GM12864 (cell line): ENCODE data around the gene FBXO17.
"Not testable (repeated sequence)": the region's sequence is repeated elsewhere in the genome, so short reads cannot be mapped to it uniquely, and the experiment has no call there.

Experiments used
- DNase-seq: peaks from one replicate; pipeline ENCODE4 v3.0.0-alpha.2; 2011; ENCODE audit warnings: low read depth
- H3K4me3 ChIP-seq: 2 replicates; pipeline ENCODE4 v1.5.1; 2011; ENCODE audit warnings: mild to moderate bottlenecking, low read depth, low read length, control low read depth
- TF ChIP-seq, protein P1 (sequence below): IDR thresholded peaks from 2 replicates; pipeline ENCODE4 v1.5.1; 2011; ENCODE audit warnings: low read depth, mild to moderate bottlenecking, moderate library complexity, low read length, control low read depth, inconsistent platforms; ENCODE audit errors: missing control alignments

Gene FBXO17

DNA sequence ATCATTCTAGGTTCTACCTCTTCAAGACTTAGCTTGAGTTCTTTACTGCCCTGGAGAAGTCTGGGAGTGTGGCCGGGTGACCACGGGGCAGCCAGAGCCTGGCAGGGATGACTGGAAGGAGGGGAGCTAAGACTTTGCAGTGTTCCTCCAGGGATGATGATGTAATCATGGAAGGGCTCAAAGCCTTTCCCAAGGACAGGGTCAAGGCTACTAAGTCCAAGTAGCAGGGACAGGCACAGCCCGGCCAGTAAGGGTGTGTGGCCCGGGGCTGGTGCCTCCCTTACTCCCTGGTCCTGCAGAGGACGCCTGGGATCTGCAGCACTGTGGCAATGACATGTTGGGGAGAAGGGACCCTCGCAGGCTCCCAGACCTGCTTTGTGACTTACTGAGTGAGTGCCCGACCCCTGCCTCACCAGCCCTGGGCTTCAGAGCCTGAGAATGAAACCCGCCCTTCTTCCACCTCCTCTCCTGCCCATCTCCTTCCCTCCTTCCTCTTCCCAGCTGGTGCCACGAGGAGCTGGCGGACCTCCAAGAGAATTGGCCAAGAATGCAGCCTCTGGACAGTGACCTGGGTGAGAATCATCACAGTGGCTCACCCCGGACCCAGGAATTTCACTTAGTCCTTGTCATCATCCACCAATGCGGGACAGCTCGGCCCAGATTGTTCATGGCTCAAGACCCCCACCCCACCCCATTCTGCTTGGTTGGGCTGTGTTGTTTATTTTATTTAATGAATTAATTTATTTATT, 15.6 kb upstream of the FBXO17 start:
- DNase-seq: no peak

DNA sequence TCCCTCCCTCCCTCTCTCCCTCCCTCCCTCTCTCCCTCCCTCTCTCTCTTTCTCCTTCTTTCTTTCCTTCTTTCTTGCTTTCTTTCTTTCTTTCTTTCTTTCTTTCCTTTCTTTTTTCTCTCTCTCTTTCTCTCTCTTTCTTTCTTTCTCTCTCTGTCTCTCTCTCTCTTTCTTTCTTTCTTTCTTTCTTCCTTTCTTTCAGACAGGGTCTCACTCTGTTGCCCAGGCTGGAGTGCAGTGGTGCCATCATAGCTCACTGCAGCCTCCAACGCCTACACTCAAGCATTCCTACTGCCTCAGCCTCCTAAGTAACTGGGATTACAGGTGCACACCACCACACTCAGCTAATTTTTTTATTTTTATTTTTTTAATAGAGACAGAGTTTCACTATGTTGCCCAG, 14.1 kb upstream of the FBXO17 start:
- H3K4me3 ChIP-seq, DNase-seq: not testable (repeated sequence)

More for the DNA sequence above, 15.6 kb upstream of the FBXO17 start:
- H3K4me3 ChIP-seq: no peak overlapping the region
- TF ChIP-seq, protein P1, sequence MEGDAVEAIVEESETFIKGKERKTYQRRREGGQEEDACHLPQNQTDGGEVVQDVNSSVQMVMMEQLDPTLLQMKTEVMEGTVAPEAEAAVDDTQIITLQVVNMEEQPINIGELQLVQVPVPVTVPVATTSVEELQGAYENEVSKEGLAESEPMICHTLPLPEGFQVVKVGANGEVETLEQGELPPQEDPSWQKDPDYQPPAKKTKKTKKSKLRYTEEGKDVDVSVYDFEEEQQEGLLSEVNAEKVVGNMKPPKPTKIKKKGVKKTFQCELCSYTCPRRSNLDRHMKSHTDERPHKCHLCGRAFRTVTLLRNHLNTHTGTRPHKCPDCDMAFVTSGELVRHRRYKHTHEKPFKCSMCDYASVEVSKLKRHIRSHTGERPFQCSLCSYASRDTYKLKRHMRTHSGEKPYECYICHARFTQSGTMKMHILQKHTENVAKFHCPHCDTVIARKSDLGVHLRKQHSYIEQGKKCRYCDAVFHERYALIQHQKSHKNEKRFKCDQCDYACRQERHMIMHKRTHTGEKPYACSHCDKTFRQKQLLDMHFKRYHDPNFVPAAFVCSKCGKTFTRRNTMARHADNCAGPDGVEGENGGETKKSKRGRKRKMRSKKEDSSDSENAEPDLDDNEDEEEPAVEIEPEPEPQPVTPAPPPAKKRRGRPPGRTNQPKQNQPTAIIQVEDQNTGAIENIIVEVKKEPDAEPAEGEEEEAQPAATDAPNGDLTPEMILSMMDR: no peak

DNA sequence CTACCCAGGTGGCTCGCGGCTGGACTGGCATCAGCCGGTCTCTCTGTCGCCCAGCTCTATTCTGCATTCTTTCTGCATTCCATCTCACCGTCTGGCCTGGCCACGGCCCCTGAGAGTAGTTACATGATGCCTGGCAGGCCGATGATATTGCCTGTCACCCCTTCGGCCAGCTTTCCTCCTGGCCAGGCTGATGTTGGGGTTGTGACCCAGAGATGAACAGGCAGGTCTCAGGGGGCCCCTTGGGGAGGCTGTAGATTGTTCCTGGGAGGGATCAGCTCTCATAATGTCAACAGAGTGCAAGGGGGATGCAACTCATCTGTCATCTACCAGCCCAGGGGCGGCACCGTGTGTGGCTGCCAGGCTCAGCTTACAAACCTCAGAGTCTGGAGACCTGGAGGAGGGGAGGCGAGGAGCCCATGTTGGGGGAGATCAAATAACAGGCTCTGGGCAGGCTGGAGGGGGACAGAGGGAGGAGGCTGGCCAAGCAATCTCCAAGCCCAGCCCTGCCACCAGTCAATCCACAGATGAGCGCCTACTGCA, 13.6 kb upstream of the FBXO17 start:
- TF ChIP-seq, protein P1: no peak
- no peak overlapping the region for H3K4me3 ChIP-seq
- no peak for DNase-seq

DNA sequence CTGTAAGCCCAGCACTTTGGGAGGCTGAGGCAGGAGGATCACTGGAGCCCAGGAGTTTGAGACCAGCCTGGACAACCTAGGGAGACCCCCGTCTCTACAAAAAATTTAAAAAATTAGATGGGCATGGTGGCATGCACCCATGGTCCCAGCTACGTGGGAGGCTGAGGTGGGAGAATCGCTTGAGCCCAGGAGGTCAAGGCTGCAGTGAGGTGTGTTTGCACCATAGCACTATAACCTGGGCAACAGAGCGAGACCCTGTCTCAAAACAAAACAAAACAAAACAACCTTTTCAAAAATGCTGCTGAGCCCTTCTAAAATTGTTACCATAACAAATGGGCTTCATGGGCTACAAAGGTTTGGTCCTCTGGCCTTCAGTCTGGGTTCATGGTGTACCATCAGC, 13.1 kb upstream of the FBXO17 start:
- H3K4me3 ChIP-seq, DNase-seq: not testable (repeated sequence)

DNA sequence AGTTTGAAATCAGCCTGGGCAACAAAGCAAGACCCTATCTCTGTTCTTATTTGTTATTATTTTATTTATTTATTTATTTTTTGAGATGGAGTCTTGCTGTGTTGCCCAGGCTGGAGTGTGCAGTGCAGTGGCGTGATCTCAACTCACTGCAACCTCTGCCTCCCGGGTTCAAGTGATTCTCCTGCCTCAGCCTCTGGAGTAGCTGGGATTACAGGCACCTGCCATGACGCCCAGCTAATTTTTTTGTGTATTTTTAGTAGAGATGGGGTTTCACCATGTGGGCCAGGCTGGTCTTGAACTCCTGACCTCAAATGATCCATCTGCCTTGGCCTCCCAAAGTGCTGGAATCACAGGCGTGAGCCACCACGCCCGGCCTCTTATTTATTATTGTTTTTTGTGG, 12.2 kb upstream of the FBXO17 start:
- H3K4me3 ChIP-seq, DNase-seq: not testable (repeated sequence)

DNA sequence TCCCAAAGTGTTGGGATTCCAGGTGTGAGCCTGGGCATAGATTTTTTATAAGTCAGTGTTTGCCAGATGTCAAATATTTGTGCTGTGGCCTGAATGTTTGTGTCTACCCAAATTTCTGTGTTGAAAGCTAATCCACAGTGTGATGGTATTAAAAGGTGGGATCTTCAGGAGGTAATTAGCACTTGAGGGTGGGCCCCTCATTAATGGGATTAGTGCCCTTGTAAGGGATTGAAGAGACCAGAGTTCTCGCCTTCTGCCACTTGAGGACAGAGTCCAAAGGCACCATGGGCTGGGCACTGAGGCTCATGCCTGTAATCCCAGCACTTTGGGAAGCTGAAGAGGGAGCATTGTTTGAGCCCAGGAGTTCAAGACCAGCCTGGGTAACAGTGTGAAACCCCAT, 9.7 kb upstream of the FBXO17 start:
- no peak overlapping the region for H3K4me3 ChIP-seq
- TF ChIP-seq, protein P1: no peak
- DNase-seq: no peak

DNA sequence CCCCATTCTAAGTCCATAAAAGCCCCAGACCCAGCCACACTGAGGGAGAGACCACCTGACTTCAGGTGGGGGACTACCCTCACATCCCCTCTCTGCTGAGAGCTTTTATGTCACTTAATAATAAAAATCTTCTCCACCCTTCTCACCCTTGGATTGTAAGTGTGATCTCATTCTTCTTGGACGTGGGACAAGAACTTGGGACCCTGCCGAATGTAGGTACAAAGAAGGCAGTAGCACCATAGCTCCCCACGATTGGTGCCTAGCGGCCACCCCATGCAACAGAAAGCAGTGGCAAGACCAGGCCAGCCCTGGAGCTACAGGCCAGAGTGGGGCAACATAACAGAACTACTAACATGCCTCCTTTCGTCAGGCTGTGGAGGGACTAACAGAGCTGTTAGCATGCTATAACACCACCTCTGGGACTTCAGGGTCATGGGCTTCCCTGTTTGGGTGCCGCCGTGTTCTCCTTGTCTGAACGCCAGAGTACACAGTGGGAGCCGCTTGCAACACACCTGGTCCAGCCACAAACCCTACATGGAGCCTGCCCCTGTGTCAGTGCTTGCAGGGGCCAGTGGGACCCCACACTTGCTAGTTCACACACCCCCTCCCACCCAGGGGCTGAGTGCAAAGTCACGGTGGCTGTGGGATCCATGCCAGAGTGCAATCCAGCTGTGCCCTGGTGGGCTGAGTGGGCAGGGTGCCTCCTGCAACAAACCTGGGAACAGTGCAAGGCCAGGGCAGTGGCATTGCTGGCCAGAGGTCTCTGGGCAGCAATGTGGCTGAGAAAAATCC, 5.2 kb upstream of the FBXO17 start:
- DNase-seq: no peak
- TF ChIP-seq, protein P1: no peak
- no peak overlapping the region for H3K4me3 ChIP-seq

DNA sequence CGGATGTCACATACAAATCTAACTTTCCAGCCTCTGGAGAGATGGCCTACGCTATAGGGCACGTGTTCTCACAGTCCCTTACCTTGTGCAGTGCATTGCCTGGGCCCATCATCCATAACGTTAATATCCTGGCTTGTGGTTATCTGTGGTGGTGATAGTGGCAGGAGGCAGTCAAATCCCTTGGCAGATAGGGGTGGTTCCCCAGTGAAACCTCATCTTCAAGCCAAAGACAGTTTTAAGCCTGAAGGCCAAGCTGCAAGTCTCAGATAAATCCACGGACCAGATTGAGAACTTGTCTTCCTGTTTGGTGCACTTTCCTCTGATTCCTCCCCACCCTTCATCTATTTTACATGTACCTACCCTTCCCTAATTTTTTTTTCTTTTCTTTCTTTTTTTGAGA, 4.3 kb upstream of the FBXO17 start:
- DNase-seq: no peak
- H3K4me3 ChIP-seq: no peak overlapping the region
- TF ChIP-seq, protein P1: no peak
